SK-N-SH (cell line): Measurements from ENCODE around the gene SLC39A7. TPM values are rescaled to one million over a fixed set of nuclear protein-coding genes. Genes with fewer than 3 reads are reported as not detected.

Experiments
- CTCF ChIA-PET: fragments of 300-600, 350-600 bp; formaldehyde crosslinking; extraction: SDS; loops from one replicate; lab custom pipeline; 2021; lab: Yijun Ruan, JAX
- POLR2A ChIA-PET: fragments of 350-600 bp; sonication (Branson Sonifier 250); formaldehyde crosslinking; extraction: SDS; loops from one replicate; lab custom pipeline; 2020; ENCODE audit warnings: antibody characterized with exemption, inconsistent platforms; lab: Yijun Ruan, JAX
- DNase-seq: peaks from one replicate; pipeline ENCODE4 v3.0.0; 2012
- H2AFZ ChIP-seq: fragments of 200-600 bp; sonication (generic); 2 replicates; pipeline ENCODE4 v1.8.1; 2016; ENCODE audit warnings: antibody characterized with exemption, mild to moderate bottlenecking, low read depth
- H3F3A ChIP-seq: fragments of 200-600 bp; sonication (generic); replicated peaks from 2 replicates; pipeline ENCODE3; 2016; ENCODE audit warnings: antibody characterized with exemption, mild to moderate bottlenecking; ENCODE audit not compliant: insufficient read depth
- H3K27ac ChIP-seq, 2 experiments: fragments of 200-500 bp in 1 of 2; fragments of 200-600 bp in 1 of 2; sonication (Bioruptor generic) in 1 of 2; sonication (generic), shearing (Covaris generic) in 1 of 2; 2 replicates each; pipeline versions ENCODE4 v1.5.1 to v1.6.1; 2014 to 2016; ENCODE audit warnings: low read depth in 2 of 2, inconsistent platforms in 1 of 2, low read length in 1 of 2, mild to moderate bottlenecking in 1 of 2, mixed read lengths in 1 of 2
- H3K27me3 ChIP-seq: fragments of 200-600 bp; sonication (generic), shearing (Covaris generic); 2 replicates; pipeline ENCODE4 v1.6.1; 2016; ENCODE audit warnings: mixed run types; ENCODE audit not compliant: insufficient read depth
- H3K36me3 ChIP-seq, 2 experiments: fragments of 200-500 bp in 1 of 2; fragments of 200-600 bp in 1 of 2; sonication (Bioruptor generic) in 1 of 2; sonication (generic) in 1 of 2; replicated peaks in 1 of 2; 2 replicates each; pipeline versions ENCODE3 to v1.5.1; 2014 to 2016; ENCODE audit warnings: low read length in 1 of 2, mild to moderate bottlenecking in 1 of 2; ENCODE audit not compliant: insufficient read depth in 2 of 2, control insufficient read depth in 1 of 2
- H3K4me1 ChIP-seq, 2 experiments: fragments of 200-500 bp in 1 of 2; fragments of 200-600 bp in 1 of 2; sonication (Bioruptor generic) in 1 of 2; sonication (generic), shearing (Covaris generic) in 1 of 2; 2 replicates each; pipeline versions ENCODE4 v1.5.1 to v1.6.1; 2014 to 2016; ENCODE audit warnings: low read depth in 1 of 2, low read length in 1 of 2, mixed run types in 1 of 2; ENCODE audit not compliant: insufficient read depth in 2 of 2, control insufficient read depth in 1 of 2
- H3K4me2 ChIP-seq: fragments of 200-600 bp; sonication (generic), shearing (Covaris generic); 2 replicates; pipeline ENCODE4 v1.6.1; 2017; ENCODE audit warnings: mixed run types
- H3K4me3 ChIP-seq, 2 experiments: fragments of 200-500 bp in 1 of 2; fragments of 200-600 bp in 1 of 2; sonication (Bioruptor generic) in 1 of 2; sonication (generic), shearing (Covaris generic) in 1 of 2; 2 replicates each; pipeline versions ENCODE4 v1.5.1 to v1.8.1; 2014 to 2016; ENCODE audit warnings: low read depth in 2 of 2, inconsistent platforms in 1 of 2, low read length in 1 of 2, mild to moderate bottlenecking in 1 of 2, mixed read lengths in 1 of 2, moderate library complexity in 1 of 2
- H3K79me2 ChIP-seq: fragments of 200-600 bp; sonication (generic); 2 replicates; pipeline ENCODE4 v1.8.1; 2017; ENCODE audit warnings: mild to moderate bottlenecking; ENCODE audit not compliant: insufficient read depth
- H3K9ac ChIP-seq: fragments of 200-600 bp; sonication (generic); 2 replicates; pipeline ENCODE4 v1.6.1; 2017; ENCODE audit warnings: mixed run types
- H3K9me2 ChIP-seq: fragments of 200-600 bp; sonication (generic); 2 replicates; pipeline ENCODE4 v1.6.1; 2017; ENCODE audit warnings: mixed run types
- H3K9me3 ChIP-seq: fragments of 200-600 bp; sonication (generic); 2 replicates; pipeline ENCODE4 v1.6.1; 2017; ENCODE audit warnings: mixed run types, mild to moderate bottlenecking, moderate library complexity
- H4K20me1 ChIP-seq: fragments of 200-600 bp; sonication (generic); 2 replicates; pipeline ENCODE4 v1.6.1; 2017; ENCODE audit warnings: mild to moderate bottlenecking, mixed run types; ENCODE audit not compliant: insufficient read depth
- CHD2 ChIP-seq: fragments of 150-350 bp; IDR thresholded peaks from 2 replicates; pipeline ENCODE4 v1.6.1; 2018; ENCODE audit warnings: low read length; ENCODE audit not compliant: partially characterized antibody
- EP300 ChIP-seq, 2 experiments: IDR thresholded peaks; 2 replicates each; pipeline versions ENCODE4 v1.4.0 to v1.6.1; 2012; ENCODE audit warnings: borderline replicate concordance in 1 of 2, low read depth in 1 of 2, low read length in 1 of 2
- EZH2phosphoT487 ChIP-seq: fragments of 200-600 bp; sonication (generic); IDR thresholded peaks from 2 replicates; pipeline ENCODE4 v1.6.1; 2017; ENCODE audit warnings: low read depth, mixed run types, mild to moderate bottlenecking, antibody characterized with exemption, moderate library complexity, borderline replicate concordance
- FOSL2 ChIP-seq: IDR thresholded peaks from 2 replicates; pipeline ENCODE4 v1.4.0; 2012; ENCODE audit warnings: low read depth, mild to moderate bottlenecking, moderate library complexity, borderline replicate concordance
- GABPA ChIP-seq: IDR thresholded peaks from 2 replicates; pipeline ENCODE4 v1.4.0; 2012; ENCODE audit warnings: low read depth, mild to moderate bottlenecking
- GATA2 ChIP-seq: sonication (generic); formaldehyde crosslinking; IDR thresholded peaks from 2 replicates; pipeline ENCODE4 v1.5.0; 2020; ENCODE audit warnings: mild to moderate bottlenecking, missing genetic modification reagents
- MXI1 ChIP-seq: IDR thresholded peaks from 2 replicates; pipeline ENCODE4 v1.6.1; 2012; ENCODE audit warnings: mild to moderate bottlenecking, low read depth, low read length, improper control_type of control experiment
- NFIC ChIP-seq: IDR thresholded peaks from 2 replicates; pipeline ENCODE4 v1.4.0; 2012; ENCODE audit warnings: borderline replicate concordance
- RCOR1 ChIP-seq: fragments of 150-350 bp; IDR thresholded peaks from 2 replicates; pipeline ENCODE4 v1.6.1; 2017; ENCODE audit warnings: antibody characterized with exemption, low read length
- RFX5 ChIP-seq: IDR thresholded peaks from 2 replicates; pipeline ENCODE4 v1.6.1; 2012; ENCODE audit warnings: mild to moderate bottlenecking, improper control_type of control experiment, low read length
- SIN3A ChIP-seq: IDR thresholded peaks from 2 replicates; pipeline ENCODE4 v1.6.1; 2012; ENCODE audit warnings: low read depth, mild to moderate bottlenecking, low read length, moderate library complexity, borderline replicate concordance
- SMC3 ChIP-seq: IDR thresholded peaks from 2 replicates; pipeline ENCODE4 v1.6.1; 2012; ENCODE audit warnings: low read depth, low read length, improper control_type of control experiment
- YY1 ChIP-seq: IDR thresholded peaks from 2 replicates; pipeline ENCODE4 v1.4.0; 2012; ENCODE audit warnings: low read depth, mild to moderate bottlenecking
- WGBS: methylation state at CpG from one replicate; pipeline ENCODE4 v1.1.6; 2017; ENCODE audit warnings: low lambda C conversion rate; 5-methylcytosine and 5-hydroxymethylcytosine counted together
- polyA plus RNA-seq, 3 experiments: library from polyadenylated mRNA; depleted of rRNA; stranded (reverse); fragments of >200 nt; gene quantifications; 2 replicates each; pipeline ENCODE4 v1.2.3, GENCODE V29; 2012
- TF ChIP-seq, protein P1 (sequence below): IDR thresholded peaks from 2 replicates; pipeline ENCODE4; 2012
- TF ChIP-seq, protein P2 (sequence below): IDR thresholded peaks from 2 replicates; pipeline ENCODE4 v1.4.0; 2012; ENCODE audit warnings: low read depth, borderline replicate concordance
- TF ChIP-seq, protein P3 (sequence below): fragments of 150-350 bp; IDR thresholded peaks from 2 replicates; pipeline ENCODE4 v1.6.1; 2017; ENCODE audit warnings: antibody characterized with exemption, low read length, low read depth, borderline replicate concordance

Gene SLC39A7
- polyA plus RNA-seq, 1 of the 3 experiments (the other 2 are of a cell fraction): 129 TPM

DNA sequence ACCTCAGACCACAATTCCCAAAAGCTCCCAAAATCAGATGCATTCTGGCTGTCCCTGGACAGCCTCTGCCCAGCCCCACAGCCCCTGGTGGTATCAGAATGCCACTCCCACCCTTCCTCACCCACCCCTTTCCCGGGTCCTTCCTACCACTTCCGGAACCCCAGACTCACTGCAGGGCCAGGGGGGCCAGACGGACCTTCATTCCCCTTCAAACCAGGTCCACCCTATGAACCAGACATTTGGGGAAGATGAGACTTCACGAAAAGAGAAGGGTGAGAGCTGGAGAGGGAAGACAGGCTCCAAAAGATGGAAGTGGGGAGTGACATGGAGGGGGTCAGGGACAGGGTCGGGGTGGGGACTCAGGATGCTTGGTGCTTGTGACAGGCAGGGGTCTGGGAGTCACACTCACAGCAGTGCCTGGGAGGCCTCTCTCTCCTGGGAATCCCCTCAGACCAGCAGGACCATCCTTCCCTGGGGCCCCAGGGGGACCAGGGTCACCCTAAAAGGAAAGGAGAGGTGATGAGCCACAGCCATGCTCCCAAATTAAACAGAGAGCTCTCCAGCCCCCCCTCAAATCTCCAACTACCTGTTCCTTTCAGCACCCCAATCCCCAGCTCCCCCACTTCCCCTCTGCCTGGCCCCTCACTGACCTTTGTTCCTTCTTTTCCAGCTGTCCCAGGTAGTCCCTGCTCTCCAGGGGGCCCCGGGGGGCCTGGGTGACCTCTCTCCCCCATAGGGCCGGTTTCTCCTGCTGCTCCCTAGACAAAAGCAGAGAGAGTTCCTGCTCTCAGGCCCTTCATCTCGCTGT is 28.6 kb upstream of the SLC39A7 start:
- Histone ChIP-seq H3K27ac (no peak overlapping the region), H2AFZ (no peak overlapping the region), H4K20me1 (no peaks in the 10 kb centered on the region), H3K79me2 (no peaks in the 10 kb centered on the region), H3K9me2 (no peaks in the 10 kb centered on the region), H3K9me3 (no peaks in the 10 kb centered on the region), H3K9ac (no peak overlapping the region), H3F3A (no peaks in the 10 kb centered on the region), H3K4me2 (no peak overlapping the region), H3K27me3 (no peaks in the 10 kb centered on the region), H3K36me3 (no peaks in the 10 kb centered on the region), H3K4me1 (no peaks in the 10 kb centered on the region), H3K4me3 (no peak overlapping the region)
- no peak for DNase-seq
- ChIA-PET CTCF (interaction anchor here (0.6 to 4.6 kb wide), 10 partner anchors 9 to 76 kb away, joined by 3 to 34 read pairs (median 4); no protein-coding TSS in a partner anchor), POLR2A (no interaction called here)
- 34% methylated on average over 8 of the region's 8 CpGs for WGBS
- TF ChIP-seq RCOR1: no peak
- no peak for TF ChIP-seq RFX5
- TF ChIP-seq GABPA: no peak
- TF ChIP-seq, protein P1, sequence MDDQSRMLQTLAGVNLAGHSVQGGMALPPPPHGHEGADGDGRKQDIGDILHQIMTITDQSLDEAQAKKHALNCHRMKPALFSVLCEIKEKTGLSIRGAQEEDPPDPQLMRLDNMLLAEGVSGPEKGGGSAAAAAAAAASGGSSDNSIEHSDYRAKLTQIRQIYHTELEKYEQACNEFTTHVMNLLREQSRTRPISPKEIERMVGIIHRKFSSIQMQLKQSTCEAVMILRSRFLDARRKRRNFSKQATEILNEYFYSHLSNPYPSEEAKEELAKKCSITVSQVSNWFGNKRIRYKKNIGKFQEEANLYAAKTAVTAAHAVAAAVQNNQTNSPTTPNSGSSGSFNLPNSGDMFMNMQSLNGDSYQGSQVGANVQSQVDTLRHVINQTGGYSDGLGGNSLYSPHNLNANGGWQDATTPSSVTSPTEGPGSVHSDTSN: no peak
- no peak for TF ChIP-seq SIN3A
- no peak for TF ChIP-seq SMC3
- TF ChIP-seq NFIC: no peak
- no peak for TF ChIP-seq YY1
- TF ChIP-seq EZH2phosphoT487: no peak
- TF ChIP-seq, protein P2, sequence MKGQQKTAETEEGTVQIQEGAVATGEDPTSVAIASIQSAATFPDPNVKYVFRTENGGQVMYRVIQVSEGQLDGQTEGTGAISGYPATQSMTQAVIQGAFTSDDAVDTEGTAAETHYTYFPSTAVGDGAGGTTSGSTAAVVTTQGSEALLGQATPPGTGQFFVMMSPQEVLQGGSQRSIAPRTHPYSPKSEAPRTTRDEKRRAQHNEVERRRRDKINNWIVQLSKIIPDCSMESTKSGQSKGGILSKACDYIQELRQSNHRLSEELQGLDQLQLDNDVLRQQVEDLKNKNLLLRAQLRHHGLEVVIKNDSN: no peak
- TF ChIP-seq, protein P3, sequence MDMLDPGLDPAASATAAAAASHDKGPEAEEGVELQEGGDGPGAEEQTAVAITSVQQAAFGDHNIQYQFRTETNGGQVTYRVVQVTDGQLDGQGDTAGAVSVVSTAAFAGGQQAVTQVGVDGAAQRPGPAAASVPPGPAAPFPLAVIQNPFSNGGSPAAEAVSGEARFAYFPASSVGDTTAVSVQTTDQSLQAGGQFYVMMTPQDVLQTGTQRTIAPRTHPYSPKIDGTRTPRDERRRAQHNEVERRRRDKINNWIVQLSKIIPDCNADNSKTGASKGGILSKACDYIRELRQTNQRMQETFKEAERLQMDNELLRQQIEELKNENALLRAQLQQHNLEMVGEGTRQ: no peak
- TF ChIP-seq GATA2 (CRISPR knock-in tag): no peak
- no peak for TF ChIP-seq FOSL2
- no peak for TF ChIP-seq MXI1
- TF ChIP-seq EP300 (IDR thresholded peaks at IDR 0.05; ENCODE audit: borderline replicate concordance in 1 of 2, low read depth in 1 of 2, low read length in 1 of 2): no peak
- no peak for TF ChIP-seq CHD2
